H9 (cell line): ENCODE measurements around the gene AXIN2. TPM values are rescaled to one million over a fixed set of nuclear protein-coding genes. Genes with fewer than 3 reads are reported as not detected.

Source experiments
- DNase-seq: peaks from one replicate; pipeline ENCODE4 v3.0.0-alpha.2; 2017
- H2AFZ ChIP-seq: one replicate; pipeline ENCODE4 v1.6.1; 2013; ENCODE audit warnings: mild to moderate bottlenecking, low read length, control low read depth, moderate library complexity
- H2AK5ac ChIP-seq: 2 replicates; pipeline ENCODE4 v1.6.1; 2013; ENCODE audit warnings: low read length, control low read depth, mixed read lengths; ENCODE audit not compliant: insufficient read length
- H2BK120ac ChIP-seq: one replicate; pipeline ENCODE4 v1.6.1; 2013; ENCODE audit warnings: low read depth, mild to moderate bottlenecking, low read length, control low read depth, inconsistent platforms; ENCODE audit not compliant: poor library complexity, severe bottlenecking
- H2BK12ac ChIP-seq: 2 replicates; pipeline ENCODE4 v1.6.1; 2013; ENCODE audit warnings: low read length, control low read depth, mixed read lengths, low read depth; ENCODE audit not compliant: insufficient read length
- H2BK15ac ChIP-seq: 2 replicates; pipeline ENCODE4 v1.6.1; 2013; ENCODE audit warnings: low read depth, low read length, control low read depth
- H2BK20ac ChIP-seq: one replicate; pipeline ENCODE4 v1.6.1; 2013; ENCODE audit warnings: low read depth, mild to moderate bottlenecking, low read length, control low read depth, inconsistent platforms; ENCODE audit not compliant: poor library complexity, severe bottlenecking
- H2BK5ac ChIP-seq: 2 replicates; pipeline ENCODE4 v1.6.1; 2013; ENCODE audit warnings: low read length, control low read depth, mixed read lengths; ENCODE audit not compliant: insufficient read length
- H3K14ac ChIP-seq: 2 replicates; pipeline ENCODE4 v1.6.1; 2013; ENCODE audit warnings: low read length, control low read depth; ENCODE audit not compliant: insufficient read depth
- H3K18ac ChIP-seq: 2 replicates; pipeline ENCODE4 v1.6.1; 2013; ENCODE audit warnings: low read depth, mild to moderate bottlenecking, mixed read lengths, low read length, control low read depth; ENCODE audit not compliant: insufficient read length
- H3K23ac ChIP-seq: 2 replicates; pipeline ENCODE4 v1.6.1; 2013; ENCODE audit warnings: low read length, control low read depth, mixed read lengths, low read depth; ENCODE audit not compliant: insufficient read length
- H3K23me2 ChIP-seq: 2 replicates; pipeline ENCODE4 v1.6.1; 2013; ENCODE audit warnings: low read depth, mild to moderate bottlenecking, mixed read lengths, low read length, control low read depth; ENCODE audit not compliant: insufficient read length, poor library complexity, severe bottlenecking
- H3K27ac ChIP-seq: 2 replicates; pipeline ENCODE4 v1.5.1; 2013; ENCODE audit warnings: low read length, control low read depth, mixed read lengths, low read depth; ENCODE audit not compliant: insufficient read length
- H3K27me3 ChIP-seq: 2 replicates; pipeline ENCODE4 v1.6.1; 2013; ENCODE audit warnings: low read length, control low read depth, inconsistent platforms; ENCODE audit not compliant: insufficient read depth
- H3K4ac ChIP-seq: 2 replicates; pipeline ENCODE4 v1.6.1; 2013; ENCODE audit warnings: low read depth, mild to moderate bottlenecking, control low read depth, inconsistent platforms, low read length, moderate library complexity
- H3K4me1 ChIP-seq: 2 replicates; pipeline ENCODE4 v1.6.1; 2013; ENCODE audit warnings: low read length, control low read depth, inconsistent platforms; ENCODE audit not compliant: insufficient read depth
- H3K4me2 ChIP-seq: 2 replicates; pipeline ENCODE4 v1.6.1; 2013; ENCODE audit warnings: low read length, control low read depth, mixed read lengths; ENCODE audit not compliant: insufficient read length, insufficient read depth
- H3K56ac ChIP-seq: 2 replicates; pipeline ENCODE4 v1.6.1; 2013; ENCODE audit warnings: low read depth, mild to moderate bottlenecking, mixed read lengths, low read length, control low read depth; ENCODE audit not compliant: insufficient read length
- H3K79me1 ChIP-seq: 2 replicates; pipeline ENCODE4 v1.6.1; 2013; ENCODE audit warnings: low read depth, mild to moderate bottlenecking, moderate library complexity, low read length, control low read depth, inconsistent platforms; ENCODE audit not compliant: insufficient read depth, poor library complexity, severe bottlenecking
- H3K79me2 ChIP-seq: 2 replicates; pipeline ENCODE4 v1.6.1; 2013; ENCODE audit warnings: low read length, control low read depth, inconsistent platforms; ENCODE audit not compliant: insufficient read depth
- H3K9ac ChIP-seq: 2 replicates; pipeline ENCODE4 v1.6.1; 2013; ENCODE audit warnings: low read length, control low read depth, mixed read lengths; ENCODE audit not compliant: insufficient read length; ENCODE audit errors: extremely low read depth
- H3K9me3 ChIP-seq: one replicate; pipeline ENCODE4 v1.6.1; 2013; ENCODE audit warnings: low read depth, low read length, inconsistent platforms; ENCODE audit not compliant: control insufficient read depth
- H3T11ph ChIP-seq: one replicate; pipeline ENCODE4 v1.6.1; 2013; ENCODE audit warnings: mild to moderate bottlenecking, low read length, control low read depth, inconsistent platforms
- H4K20me1 ChIP-seq: one replicate; pipeline ENCODE4 v1.6.1; 2013; ENCODE audit not compliant: control insufficient read depth, insufficient read length, insufficient read depth
- H4K5ac ChIP-seq: 2 replicates; pipeline ENCODE4 v1.6.1; 2013; ENCODE audit warnings: low read depth, mild to moderate bottlenecking, mixed read lengths, low read length, control low read depth; ENCODE audit not compliant: insufficient read length
- H4K8ac ChIP-seq: replicated peaks from 2 replicates; pipeline ENCODE4 v1.6.1; 2013; ENCODE audit warnings: low read length, control low read depth, mixed read lengths, low read depth; ENCODE audit not compliant: insufficient read length
- H4K91ac ChIP-seq: 2 replicates; pipeline ENCODE4 v1.6.1; 2013; ENCODE audit warnings: low read depth, mild to moderate bottlenecking, moderate library complexity, mixed read lengths, low read length, control low read depth; ENCODE audit not compliant: insufficient read length
- H3K27ac Mint-ChIP-seq, 3 experiments: 2 replicates in 2 of 3; 3 replicates in 1 of 3; pipeline ENCODE4 v1.8.0; 2020 to 2021; ENCODE audit warnings: mixed read lengths in 3 of 3, mild to moderate bottlenecking in 1 of 3, moderate library complexity in 1 of 3
- H3K27me3 Mint-ChIP-seq: 2 replicates; pipeline ENCODE4 v1.8.0; 2021; ENCODE audit warnings: low read depth, mild to moderate bottlenecking, moderate library complexity, mixed read lengths
- H3K36me3 Mint-ChIP-seq, 3 experiments: 2 replicates in 2 of 3; 3 replicates in 1 of 3; pipeline ENCODE4 v1.8.0; 2020 to 2021; ENCODE audit warnings: low read depth in 3 of 3, mixed read lengths in 3 of 3; ENCODE audit not compliant: insufficient read depth in 1 of 3
- H3K4me1 Mint-ChIP-seq, 2 experiments: 2 replicates each; pipeline ENCODE4 v1.8.0; 2020; ENCODE audit warnings: mixed read lengths in 2 of 2
- H3K4me3 Mint-ChIP-seq, 2 experiments: 2 replicates in 1 of 2; 3 replicates in 1 of 2; pipeline ENCODE4 v1.8.0; 2020 to 2021; ENCODE audit warnings: mild to moderate bottlenecking in 2 of 2, mixed read lengths in 2 of 2, moderate library complexity in 1 of 2
- H3K9me3 Mint-ChIP-seq, 2 experiments: 2 replicates in 1 of 2; 3 replicates in 1 of 2; pipeline ENCODE4 v1.8.0; 2020; ENCODE audit warnings: mild to moderate bottlenecking in 2 of 2, mixed read lengths in 2 of 2, moderate library complexity in 1 of 2
- WGBS: extraction: QIAGEN DNeasy Blood & Tissue Kit; methylation state at CpG from one replicate; pipeline ENCODE4 v1.1.7; 2013; ENCODE audit warnings: missing lambda C conversion rate, low lambda C conversion rate, mixed read lengths; ENCODE audit not compliant: insufficient read length; ENCODE audit errors: extremely low coverage; 5-methylcytosine and 5-hydroxymethylcytosine counted together
- total RNA-seq: library from RNA; stranded (reverse); gene quantifications from 2 replicates; pipeline ENCODE4 v1.2.1, GENCODE V29; 2021
- TF ChIP-seq, protein P1 (sequence below): fragments of 200-600 bp; sonication (generic); conservative IDR thresholded peaks from 3 replicates; pipeline ENCODE4 v1.8.0; 2021; ENCODE audit warnings: antibody characterized with exemption, mild to moderate bottlenecking

Gene AXIN2
- total RNA-seq, 1 experiment from 2014 or later, result 35.0 TPM

GRCh38 chr17:65589321-65589720 lies 27.9 kb upstream of the AXIN2 start:
- Histone ChIP-seq H2BK20ac (no peak overlapping the region), H3K27ac (no peak overlapping the region), H3K56ac (no peak overlapping the region), H4K8ac (no peak overlapping the region), H2BK15ac (no peak overlapping the region), H3K79me2 (no peaks in the 10 kb centered on the region), H2AFZ (no peak overlapping the region), H2AK5ac (no peak overlapping the region), H4K91ac (no peak overlapping the region), H4K20me1 (no peaks in the 10 kb centered on the region), H2BK12ac (no peak overlapping the region), H3K14ac (no peak overlapping the region; the same call in 1 of the 2 replicates), H2BK5ac (no peak overlapping the region), H3K9me3 (no peaks in the 10 kb centered on the region), H4K5ac (no peak overlapping the region), H2BK120ac (no peak overlapping the region), H3K9ac (no peak overlapping the region), H3K23me2 (no peaks in the 10 kb centered on the region), H3K23ac (no peak overlapping the region), H3K4me1 (peaks cover 18% of the 10 kb centered on the region; the same call in 1 of the 2 replicates), H3K27me3 (no peaks in the 10 kb centered on the region), H3K4me2 (no peak overlapping the region), H3T11ph (no peak overlapping the region), H3K18ac (no peak overlapping the region), H3K79me1 (no peaks in the 10 kb centered on the region), H3K4ac (no peak overlapping the region)
- Mint-ChIP-seq H3K9me3 (no peaks in the 10 kb centered on the region; a peak in 1 of 5 replicates), H3K4me3 (no peak overlapping the region), H3K36me3 (peaks cover 0 to 2% (median 0%) of the 10 kb centered on the region in 3 experiments; a peak in 1 of 7 replicates), H3K27me3 (peaks cover 6% of the 10 kb centered on the region), H3K27ac (no peak overlapping the region), H3K4me1 (peaks cover 39 to 43% of the 10 kb centered on the region in 2 experiments)
- DNase-seq, result no peak
- WGBS, result no CpG with 5 or more reads among the region's 5 CpGs
- TF ChIP-seq, protein P1, sequence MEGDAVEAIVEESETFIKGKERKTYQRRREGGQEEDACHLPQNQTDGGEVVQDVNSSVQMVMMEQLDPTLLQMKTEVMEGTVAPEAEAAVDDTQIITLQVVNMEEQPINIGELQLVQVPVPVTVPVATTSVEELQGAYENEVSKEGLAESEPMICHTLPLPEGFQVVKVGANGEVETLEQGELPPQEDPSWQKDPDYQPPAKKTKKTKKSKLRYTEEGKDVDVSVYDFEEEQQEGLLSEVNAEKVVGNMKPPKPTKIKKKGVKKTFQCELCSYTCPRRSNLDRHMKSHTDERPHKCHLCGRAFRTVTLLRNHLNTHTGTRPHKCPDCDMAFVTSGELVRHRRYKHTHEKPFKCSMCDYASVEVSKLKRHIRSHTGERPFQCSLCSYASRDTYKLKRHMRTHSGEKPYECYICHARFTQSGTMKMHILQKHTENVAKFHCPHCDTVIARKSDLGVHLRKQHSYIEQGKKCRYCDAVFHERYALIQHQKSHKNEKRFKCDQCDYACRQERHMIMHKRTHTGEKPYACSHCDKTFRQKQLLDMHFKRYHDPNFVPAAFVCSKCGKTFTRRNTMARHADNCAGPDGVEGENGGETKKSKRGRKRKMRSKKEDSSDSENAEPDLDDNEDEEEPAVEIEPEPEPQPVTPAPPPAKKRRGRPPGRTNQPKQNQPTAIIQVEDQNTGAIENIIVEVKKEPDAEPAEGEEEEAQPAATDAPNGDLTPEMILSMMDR, result no peak
